ENCODE results near the gene CEP350.

GRCh38 chr1:180114396-180114945, 159.9 kb downstream of the CEP350 start:
- TF ChIP-seq ZNF217 (IDR thresholded peaks at IDR 0.05) (no peak), SIN3A (IDR thresholded peaks at IDR 0.05; ENCODE audit: low read depth, low read length) (no peak), CTCF (IDR thresholded peaks at IDR 0.05 in 2 of 3, conservative IDR thresholded peaks at IDR 0.05 in 1 of 3; ENCODE audit: control insufficient read depth in 2 of 3, extremely low read depth in 1 of 3, insufficient read depth in 1 of 3, low read depth in 3 of 3, low read length in 3 of 3) (no peak), EP300 (IDR thresholded peaks at IDR 0.05; ENCODE audit: borderline replicate concordance in 1 of 2, control insufficient read depth in 1 of 2, low read depth in 2 of 2, low read length in 2 of 2) (no peak), PAX5 (IDR thresholded peaks at IDR 0.05; ENCODE audit: borderline replicate concordance, low read depth, low read length) (no peak), PML (IDR thresholded peaks at IDR 0.05; ENCODE audit: low read length) (no peak), FOS (IDR thresholded peaks at IDR 0.05; ENCODE audit: borderline replicate concordance, extremely low read depth, insufficient read length) (no peak), E2F4 (IDR thresholded peaks at IDR 0.05; ENCODE audit: low read depth, low read length) (no peak), POLR2A (IDR thresholded peaks at IDR 0.05; ENCODE audit: low read depth, low read length) (no peak), MAX (IDR thresholded peaks at IDR 0.05; ENCODE audit: low read depth, low read length) (no peak), RAD21 (IDR thresholded peaks at IDR 0.05; ENCODE audit: insufficient read depth, low read depth, low read length) (no peak), ELK1 (IDR thresholded peaks at IDR 0.05; ENCODE audit: low read depth, low read length) (no peak), ZZZ3 (IDR thresholded peaks at IDR 0.05; ENCODE audit: control insufficient read depth, insufficient read length, low read depth) (no peak), BMI1 (IDR thresholded peaks at IDR 0.05; ENCODE audit: borderline replicate concordance) (no peak)

Measured in GM12878 (cell line).